Measurements from ENCODE around the gene AOX1. TPM values are rescaled to one million over a fixed set of nuclear protein-coding genes. Genes with fewer than 3 reads are reported as not detected.

Gene AOX1
- total and polyA plus RNA-seq, 10 of the 15 experiments (the other 5 are each of a cell fraction or from before 2014, with no cell fraction given): 0.03 to 0.56 (median 0.19) TPM; not detected in 6

- Histone ChIP-seq H3K4me2 (ENCODE audit: control insufficient read depth, insufficient read depth) (no peak overlapping the region), H3K4me3 (no peak overlapping the region), H3K36me3 (ENCODE audit: control insufficient read depth in 2 of 2, insufficient read depth in 2 of 2, low read length in 1 of 2) (peaks cover 2 to 6% of the 10 kb centered on the region in 2 experiments; a peak in 3 of 4 replicates), H3K79me2 (ENCODE audit: control insufficient read depth, insufficient read depth, low read length) (no peaks in the 10 kb centered on the region), H3K9me3 (replicated peaks; ENCODE audit: control insufficient read depth, insufficient read depth, low read length) (no peaks in the 10 kb centered on the region), H3K27me3 (replicated peaks in 1 of 2; ENCODE audit: control insufficient read depth in 2 of 2, insufficient read depth in 2 of 2, low read length in 1 of 2) (no peaks in the 10 kb centered on the region), H3K9ac (ENCODE audit: control insufficient read depth, insufficient read depth, low read length) (no peak overlapping the region), H4K20me1 (ENCODE audit: control insufficient read depth, insufficient read depth) (no peaks in the 10 kb centered on the region), H3K27ac (ENCODE audit: control insufficient read depth, insufficient read depth) (no peak overlapping the region), H3K4me1 (ENCODE audit: control insufficient read depth, insufficient read depth, low read length) (no peaks in the 10 kb centered on the region), H2AFZ (ENCODE audit: control insufficient read depth, low read depth, low read length) (no peak overlapping the region)
- RAD21 ChIA-PET (ENCODE audit: unreplicated experiment): interaction anchor here (1.4 kb wide), 1 partner anchor 655 kb away, joined by 4 read pairs; no protein-coding TSS in a partner anchor
- no peak for ATAC-seq
- TF ChIP-seq BCL11A (IDR thresholded peaks at IDR 0.05; ENCODE audit: low read depth, low read length) (no peak), ZNF687 (IDR thresholded peaks at IDR 0.05) (no peak), POU2F2 (IDR thresholded peaks at IDR 0.05; ENCODE audit: borderline replicate concordance, low read depth, low read length) (no peak), NR2C2 (IDR thresholded peaks at IDR 0.05; ENCODE audit: borderline replicate concordance, control insufficient read depth, insufficient read length, low read depth) (no peak), CBX5 (IDR thresholded peaks at IDR 0.05; ENCODE audit: low read depth) (no peak), SPI1 (IDR thresholded peaks at IDR 0.05; ENCODE audit: borderline replicate concordance, insufficient read depth, low read depth, low read length) (no peak), TCF7 (IDR thresholded peaks at IDR 0.05; ENCODE audit: borderline replicate concordance) (no peak)
- WGBS (ENCODE audit: insufficient coverage, insufficient replicate concordance, low lambda C conversion rate, missing lambda C conversion rate): 90% methylated on average over 3 of the region's 3 CpGs
- CTCF ChIA-PET: interaction anchor here (1.2 to 1.5 kb wide), 3 partner anchors 93 to 128 kb away, joined by 3 to 14 read pairs (median 4); no protein-coding TSS in a partner anchor
- BruUV-seq (replicated peaks): no TSS peak
- in situ Hi-C loops (cut with MboI) (no loop called here), intact Hi-C loops (cut with micrococcal nuclease; ENCODE audit: unreplicated experiment) (loop anchor here (5.0 kb wide), 2 partner anchors 125 to 600 kb away; no protein-coding TSS in a partner anchor)
- SMC1A ChIA-PET (ENCODE audit: uncharacterized antibody, unreplicated experiment): no interaction called here
- no peak for DNase-seq (ENCODE audit: low read depth, low spot score)
- no peak for FAIRE-seq
- POLR2A ChIA-PET: no interaction called here
These were observed 8.8 kb upstream of the AOX1 start for GRCh38 chr2:200577027-200577426.

Measured in GM12878 (cell line).